Measurements from ENCODE around the gene KANK4. TPM values are rescaled to one million over a fixed set of nuclear protein-coding genes. Genes with fewer than 3 reads are reported as not detected.

Gene KANK4
- total RNA-seq, 1 experiment from 2014 or later: 1.7 TPM

DNA sequence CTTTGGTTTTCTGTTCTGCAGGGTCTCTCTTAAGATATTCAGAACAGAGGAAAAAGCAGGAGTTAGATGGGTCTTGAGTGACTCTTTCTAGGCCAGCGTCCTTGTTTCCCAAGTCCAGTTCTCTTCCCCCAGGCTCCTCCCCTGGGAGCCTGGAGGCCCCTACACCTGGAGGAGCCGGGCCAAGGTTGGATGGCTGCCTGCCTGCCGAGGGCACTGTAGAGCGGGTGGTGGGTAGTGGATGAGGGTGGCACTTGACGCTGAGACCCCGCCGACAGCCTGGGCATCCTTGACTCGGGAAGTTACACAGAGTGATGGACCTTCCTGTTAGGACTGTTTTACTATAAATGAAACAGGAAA is 17.4 kb upstream of the KANK4 start:
- POLR2A ChIA-PET (ENCODE audit: unreplicated experiment): no interaction called here
- H3K27ac ChIP-seq: no peak overlapping the region
- no peaks in the 10 kb centered on the region for H3K36me3 ChIP-seq (ENCODE audit: low read depth)
- no peaks in the 10 kb centered on the region for H3K27me3 ChIP-seq (ENCODE audit: insufficient read depth, low read depth)
- intact Hi-C loops (cut with micrococcal nuclease; ENCODE audit: unreplicated experiment): no loop called here
- no peaks in the 10 kb centered on the region for H3F3A ChIP-seq (ENCODE audit: insufficient read depth, low read depth)
- CTCF ChIA-PET: interaction anchor here (0.7 kb wide), 1 partner anchor 182 kb away, joined by 3 read pairs; no protein-coding TSS in a partner anchor
- H3K9me2 ChIP-seq (ENCODE audit: insufficient read depth): no peaks in the 10 kb centered on the region
- H3K9me3 ChIP-seq (ENCODE audit: insufficient read depth, low read depth): no peaks in the 10 kb centered on the region
- H2AFZ ChIP-seq: no peak overlapping the region
- no peaks in the 10 kb centered on the region for H3K79me2 ChIP-seq (ENCODE audit: low read depth)
- H3K4me1 ChIP-seq (replicated peaks; ENCODE audit: insufficient read depth): no peaks in the 10 kb centered on the region
- H3K4me2 ChIP-seq: no peak overlapping the region
- TF ChIP-seq EZH2 (IDR thresholded peaks at IDR 0.05; ENCODE audit: low read depth) (no peak), CTCF (conservative IDR thresholded peaks at IDR 0.05) (no peak)
- H3K4me3 ChIP-seq: no peak overlapping the region
- no peak for DNase-seq
- no TSS peak for BruUV-seq (replicated peaks)
- H4K20me1 ChIP-seq (ENCODE audit: insufficient read depth): no peaks in the 10 kb centered on the region

DNA sequence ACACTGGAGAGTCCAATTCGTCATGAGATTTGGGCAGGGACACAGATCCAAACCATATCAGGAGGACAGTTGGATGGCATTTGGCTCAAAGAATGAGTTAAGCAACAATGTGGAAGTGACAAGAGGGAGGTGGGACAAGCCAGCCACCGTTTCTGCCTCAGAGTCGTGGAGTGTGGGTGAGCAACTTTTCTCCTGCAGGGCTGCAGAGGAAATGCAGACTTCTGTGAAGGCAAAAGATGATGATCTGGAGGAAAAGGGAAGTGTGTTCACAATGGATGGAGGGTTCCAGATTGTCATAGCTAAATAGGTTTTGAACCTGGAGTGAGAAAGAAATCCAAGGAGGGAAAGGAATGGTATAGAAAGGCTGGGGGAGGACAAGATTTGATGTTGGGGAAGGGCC is 16.4 kb upstream of the KANK4 start:
- DNase-seq: no peak
- no peak overlapping the region for H2AFZ ChIP-seq

DNA sequence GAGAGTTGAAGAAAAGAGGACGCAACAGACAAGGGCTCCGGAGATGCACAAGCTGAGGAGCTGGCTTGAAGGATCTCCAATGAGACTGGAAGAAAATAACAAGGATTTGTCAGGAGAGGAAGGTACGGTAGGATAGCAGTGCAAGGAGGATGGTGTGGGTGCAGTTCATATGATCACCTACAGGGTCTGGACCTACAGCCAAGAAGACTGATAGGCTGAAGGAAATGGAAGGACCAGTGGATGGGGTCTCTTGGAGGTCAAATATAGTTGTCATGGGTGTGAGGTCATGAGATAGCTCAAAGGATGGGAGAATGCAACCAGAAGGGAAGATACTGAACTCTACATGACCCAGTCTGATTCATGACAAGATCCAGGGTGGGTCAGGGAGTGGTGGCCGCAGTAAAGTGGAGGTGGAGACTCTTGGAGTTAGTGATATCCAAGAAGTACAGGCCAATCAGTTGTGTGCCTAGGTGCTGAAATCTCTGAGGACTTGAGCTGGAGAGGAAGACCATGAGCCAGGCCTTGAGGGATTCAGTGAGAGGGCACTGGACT is 15.3 kb upstream of the KANK4 start:
- no peaks in the 10 kb centered on the region for H4K20me1 ChIP-seq (ENCODE audit: insufficient read depth)
- no peak overlapping the region for H3K27ac ChIP-seq
- H3K79me2 ChIP-seq (ENCODE audit: low read depth): no peaks in the 10 kb centered on the region
- no TSS peak for BruUV-seq (replicated peaks)
- no peaks in the 10 kb centered on the region for H3K27me3 ChIP-seq (ENCODE audit: insufficient read depth, low read depth)
- DNase-seq: no peak
- H3K9me2 ChIP-seq (ENCODE audit: insufficient read depth): no peaks in the 10 kb centered on the region
- no peaks in the 10 kb centered on the region for H3K9me3 ChIP-seq (ENCODE audit: insufficient read depth, low read depth)
- no peaks in the 10 kb centered on the region for H3K36me3 ChIP-seq (ENCODE audit: low read depth)
- no peak overlapping the region for H3K4me2 ChIP-seq
- no peak overlapping the region for H2AFZ ChIP-seq
- H3K4me1 ChIP-seq (replicated peaks; ENCODE audit: insufficient read depth): no peaks in the 10 kb centered on the region
- no peak overlapping the region for H3K4me3 ChIP-seq
- ChIA-PET CTCF (no interaction called here), POLR2A (ENCODE audit: unreplicated experiment) (no interaction called here)
- no peaks in the 10 kb centered on the region for H3F3A ChIP-seq (ENCODE audit: insufficient read depth, low read depth)
- intact Hi-C loops (cut with micrococcal nuclease; ENCODE audit: unreplicated experiment): no loop called here
- TF ChIP-seq EZH2 (IDR thresholded peaks at IDR 0.05; ENCODE audit: low read depth) (no peak), CTCF (conservative IDR thresholded peaks at IDR 0.05) (no peak; the same call in 1 of the 2 replicates)

More for the DNA sequence above, 16.4 kb upstream of the KANK4 start:
- Histone ChIP-seq H3K27ac (no peak overlapping the region), H3K4me3 (no peak overlapping the region), H3F3A (ENCODE audit: insufficient read depth, low read depth) (no peaks in the 10 kb centered on the region), H3K4me1 (replicated peaks; ENCODE audit: insufficient read depth) (no peaks in the 10 kb centered on the region), H3K36me3 (ENCODE audit: low read depth) (no peaks in the 10 kb centered on the region), H3K27me3 (ENCODE audit: insufficient read depth, low read depth) (no peaks in the 10 kb centered on the region), H3K9me3 (ENCODE audit: insufficient read depth, low read depth) (no peaks in the 10 kb centered on the region), H3K4me2 (no peak overlapping the region), H3K9me2 (ENCODE audit: insufficient read depth) (no peaks in the 10 kb centered on the region), H3K79me2 (ENCODE audit: low read depth) (no peaks in the 10 kb centered on the region), H4K20me1 (ENCODE audit: insufficient read depth) (no peaks in the 10 kb centered on the region)
- intact Hi-C loops (cut with micrococcal nuclease; ENCODE audit: unreplicated experiment): no loop called here
- ChIA-PET POLR2A (ENCODE audit: unreplicated experiment) (interaction anchor here (0.5 kb wide), 1 partner anchor 320 kb away, joined by 4 read pairs; no protein-coding TSS in a partner anchor), CTCF (interaction anchor here (0.6 kb wide), 1 partner anchor 1186 kb away, joined by 3 read pairs; no protein-coding TSS in a partner anchor)
- TF ChIP-seq CTCF (conservative IDR thresholded peaks at IDR 0.05) (no peak), EZH2 (IDR thresholded peaks at IDR 0.05; ENCODE audit: low read depth) (no peak)
- no TSS peak for BruUV-seq (replicated peaks)
